SK-N-SH (cell line): Measurements from ENCODE around the gene SHISA5. TPM values are rescaled to one million over a fixed set of nuclear protein-coding genes. Genes with fewer than 3 reads are reported as not detected.
A peak's percentile ranks its signal among the peaks of the same experiment; 100 is the strongest.

Experiments
- CTCF ChIA-PET: fragments of 300-600, 350-600 bp; formaldehyde crosslinking; extraction: SDS; loops from one replicate; lab custom pipeline; 2021; lab: Yijun Ruan, JAX
- POLR2A ChIA-PET: fragments of 350-600 bp; sonication (Branson Sonifier 250); formaldehyde crosslinking; extraction: SDS; loops from one replicate; lab custom pipeline; 2020; ENCODE audit warnings: antibody characterized with exemption, inconsistent platforms; lab: Yijun Ruan, JAX
- DNase-seq: peaks from one replicate; pipeline ENCODE4 v3.0.0; 2012
- H2AFZ ChIP-seq: fragments of 200-600 bp; sonication (generic); 2 replicates; pipeline ENCODE4 v1.8.1; 2016; ENCODE audit warnings: antibody characterized with exemption, mild to moderate bottlenecking, low read depth
- H3F3A ChIP-seq: fragments of 200-600 bp; sonication (generic); replicated peaks from 2 replicates; pipeline ENCODE3; 2016; ENCODE audit warnings: antibody characterized with exemption, mild to moderate bottlenecking; ENCODE audit not compliant: insufficient read depth
- H3K27ac ChIP-seq, 2 experiments: fragments of 200-500 bp in 1 of 2; fragments of 200-600 bp in 1 of 2; sonication (Bioruptor generic) in 1 of 2; sonication (generic), shearing (Covaris generic) in 1 of 2; 2 replicates each; pipeline versions ENCODE4 v1.5.1 to v1.6.1; 2014 to 2016; ENCODE audit warnings: low read depth in 2 of 2, inconsistent platforms in 1 of 2, low read length in 1 of 2, mild to moderate bottlenecking in 1 of 2, mixed read lengths in 1 of 2
- H3K27me3 ChIP-seq: fragments of 200-600 bp; sonication (generic), shearing (Covaris generic); 2 replicates; pipeline ENCODE4 v1.6.1; 2016; ENCODE audit warnings: mixed run types; ENCODE audit not compliant: insufficient read depth
- H3K36me3 ChIP-seq, 2 experiments: fragments of 200-500 bp in 1 of 2; fragments of 200-600 bp in 1 of 2; sonication (Bioruptor generic) in 1 of 2; sonication (generic) in 1 of 2; replicated peaks in 1 of 2; 2 replicates each; pipeline versions ENCODE3 to v1.5.1; 2014 to 2016; ENCODE audit warnings: low read length in 1 of 2, mild to moderate bottlenecking in 1 of 2; ENCODE audit not compliant: insufficient read depth in 2 of 2, control insufficient read depth in 1 of 2
- H3K4me1 ChIP-seq, 2 experiments: fragments of 200-500 bp in 1 of 2; fragments of 200-600 bp in 1 of 2; sonication (Bioruptor generic) in 1 of 2; sonication (generic), shearing (Covaris generic) in 1 of 2; 2 replicates each; pipeline versions ENCODE4 v1.5.1 to v1.6.1; 2014 to 2016; ENCODE audit warnings: low read depth in 1 of 2, low read length in 1 of 2, mixed run types in 1 of 2; ENCODE audit not compliant: insufficient read depth in 2 of 2, control insufficient read depth in 1 of 2
- H3K4me2 ChIP-seq: fragments of 200-600 bp; sonication (generic), shearing (Covaris generic); 2 replicates; pipeline ENCODE4 v1.6.1; 2017; ENCODE audit warnings: mixed run types
- H3K4me3 ChIP-seq, 2 experiments: fragments of 200-500 bp in 1 of 2; fragments of 200-600 bp in 1 of 2; sonication (Bioruptor generic) in 1 of 2; sonication (generic), shearing (Covaris generic) in 1 of 2; 2 replicates each; pipeline versions ENCODE4 v1.5.1 to v1.8.1; 2014 to 2016; ENCODE audit warnings: low read depth in 2 of 2, inconsistent platforms in 1 of 2, low read length in 1 of 2, mild to moderate bottlenecking in 1 of 2, mixed read lengths in 1 of 2, moderate library complexity in 1 of 2
- H3K79me2 ChIP-seq: fragments of 200-600 bp; sonication (generic); 2 replicates; pipeline ENCODE4 v1.8.1; 2017; ENCODE audit warnings: mild to moderate bottlenecking; ENCODE audit not compliant: insufficient read depth
- H3K9ac ChIP-seq: fragments of 200-600 bp; sonication (generic); 2 replicates; pipeline ENCODE4 v1.6.1; 2017; ENCODE audit warnings: mixed run types
- H3K9me2 ChIP-seq: fragments of 200-600 bp; sonication (generic); 2 replicates; pipeline ENCODE4 v1.6.1; 2017; ENCODE audit warnings: mixed run types
- H3K9me3 ChIP-seq: fragments of 200-600 bp; sonication (generic); 2 replicates; pipeline ENCODE4 v1.6.1; 2017; ENCODE audit warnings: mixed run types, mild to moderate bottlenecking, moderate library complexity
- H4K20me1 ChIP-seq: fragments of 200-600 bp; sonication (generic); 2 replicates; pipeline ENCODE4 v1.6.1; 2017; ENCODE audit warnings: mild to moderate bottlenecking, mixed run types; ENCODE audit not compliant: insufficient read depth
- CHD2 ChIP-seq: fragments of 150-350 bp; IDR thresholded peaks from 2 replicates; pipeline ENCODE4 v1.6.1; 2018; ENCODE audit warnings: low read length; ENCODE audit not compliant: partially characterized antibody
- ELF1 ChIP-seq: IDR thresholded peaks from 2 replicates; pipeline ENCODE4 v1.4.0; 2012
- EZH2phosphoT487 ChIP-seq: fragments of 200-600 bp; sonication (generic); IDR thresholded peaks from 2 replicates; pipeline ENCODE4 v1.6.1; 2017; ENCODE audit warnings: low read depth, mixed run types, mild to moderate bottlenecking, antibody characterized with exemption, moderate library complexity, borderline replicate concordance
- FOSL2 ChIP-seq: IDR thresholded peaks from 2 replicates; pipeline ENCODE4 v1.4.0; 2012; ENCODE audit warnings: low read depth, mild to moderate bottlenecking, moderate library complexity, borderline replicate concordance
- FOXJ3 ChIP-seq: sonication (generic); formaldehyde crosslinking; IDR thresholded peaks from 2 replicates; pipeline ENCODE4 v1.5.1; 2020; ENCODE audit warnings: mild to moderate bottlenecking, missing genetic modification reagents
- FOXM1 ChIP-seq: IDR thresholded peaks from 2 replicates; pipeline ENCODE4 v1.4.0; 2012; ENCODE audit warnings: low read depth, mild to moderate bottlenecking
- GATA2 ChIP-seq: sonication (generic); formaldehyde crosslinking; IDR thresholded peaks from 2 replicates; pipeline ENCODE4 v1.5.0; 2020; ENCODE audit warnings: mild to moderate bottlenecking, missing genetic modification reagents
- IRF3 ChIP-seq: fragments of 150-350 bp; IDR thresholded peaks from 2 replicates; pipeline ENCODE4 v1.6.1; 2016; ENCODE audit warnings: mild to moderate bottlenecking, low read depth, low read length
- JUND ChIP-seq: IDR thresholded peaks from 2 replicates; pipeline ENCODE4 v1.4.0; 2012
- MEF2A ChIP-seq: IDR thresholded peaks from 2 replicates; pipeline ENCODE4 v1.4.0; 2012; ENCODE audit warnings: low read depth, borderline replicate concordance
- MXI1 ChIP-seq: IDR thresholded peaks from 2 replicates; pipeline ENCODE4 v1.6.1; 2012; ENCODE audit warnings: mild to moderate bottlenecking, low read depth, low read length, improper control_type of control experiment
- NRF1 ChIP-seq: IDR thresholded peaks from 2 replicates; pipeline ENCODE4 v1.6.1; 2012; ENCODE audit warnings: low read depth, mild to moderate bottlenecking, low read length
- POLR2AphosphoS5 ChIP-seq: IDR thresholded peaks from 2 replicates; pipeline ENCODE4 v1.6.1; 2012; ENCODE audit warnings: low read depth, low read length
- RAD21 ChIP-seq: IDR thresholded peaks from 2 replicates; pipeline ENCODE4 v1.6.1; 2012; ENCODE audit warnings: mild to moderate bottlenecking, low read length
- RFX5 ChIP-seq: IDR thresholded peaks from 2 replicates; pipeline ENCODE4 v1.6.1; 2012; ENCODE audit warnings: mild to moderate bottlenecking, improper control_type of control experiment, low read length
- RXRA ChIP-seq: IDR thresholded peaks from 2 replicates; pipeline ENCODE4 v1.4.0; 2012; ENCODE audit warnings: low read depth, mild to moderate bottlenecking, borderline replicate concordance
- TAF1 ChIP-seq: IDR thresholded peaks from 2 replicates; pipeline ENCODE4 v1.6.1; 2012; ENCODE audit warnings: low read depth, mild to moderate bottlenecking, low read length, moderate library complexity, borderline replicate concordance
- TCF12 ChIP-seq: IDR thresholded peaks from 2 replicates; pipeline ENCODE4 v1.4.0; 2012
- YY1 ChIP-seq: IDR thresholded peaks from 2 replicates; pipeline ENCODE4 v1.4.0; 2012; ENCODE audit warnings: low read depth, mild to moderate bottlenecking
- WGBS: methylation state at CpG from one replicate; pipeline ENCODE4 v1.1.6; 2017; ENCODE audit warnings: low lambda C conversion rate; 5-methylcytosine and 5-hydroxymethylcytosine counted together
- polyA plus RNA-seq, 3 experiments: library from polyadenylated mRNA; depleted of rRNA; stranded (reverse); fragments of >200 nt; gene quantifications; 2 replicates each; pipeline ENCODE4 v1.2.3, GENCODE V29; 2012
- TF ChIP-seq, protein P1 (sequence below): IDR thresholded peaks from 2 replicates; pipeline ENCODE4 v1.4.0; 2012; ENCODE audit warnings: low read depth
- TF ChIP-seq, protein P2 (sequence below): IDR thresholded peaks from 2 replicates; pipeline ENCODE4 v1.4.0; 2012; ENCODE audit warnings: low read depth, borderline replicate concordance

The SHISA5 gene
- polyA plus RNA-seq, 1 of the 3 experiments (the other 2 are of a cell fraction) = 194 TPM

GRCh38 chr3:48428088-48428571, 75.8 kb downstream of the SHISA5 start:
- Histone ChIP-seq H3K4me1 (peaks cover 7 to 49% of the 10 kb centered on the region in 2 experiments; a peak in 2 of 4 replicates), H3K9ac (peak overlapping the region; percentile 84), H2AFZ (no peak overlapping the region), H3K9me3 (no peaks in the 10 kb centered on the region), H3K4me3 (peak overlapping the region; percentile 73 to 79), H3K27ac (peak overlapping the region in 1 of 2 experiments; percentile 89; a peak in 1 of 4 replicates), H3F3A (no peaks in the 10 kb centered on the region), H4K20me1 (no peaks in the 10 kb centered on the region), H3K4me2 (peak overlapping the region; percentile 99), H3K79me2 (peaks cover 46% of the 10 kb centered on the region), H3K36me3 (peaks cover 1 to 13% of the 10 kb centered on the region in 2 experiments), H3K9me2 (no peaks in the 10 kb centered on the region), H3K27me3 (no peaks in the 10 kb centered on the region)
- DNase-seq = no peak
- ChIA-PET CTCF (interaction anchor here (0.8 to 13.2 kb wide), 4 partner anchors 11 to 234 kb away, joined by 3 to 399 read pairs (median 10); partner anchors contain the start of genes CCDC51 and TMA7), POLR2A (interaction anchor here (0.6 to 1.4 kb wide), 8 partner anchors 9 to 162 kb away, joined by 3 to 11 read pairs (median 4); partner anchors contain the start of genes ATRIP, CCDC51 and TMA7)
- TF ChIP-seq GATA2 (CRISPR knock-in tag) (no peak), FOXJ3 (CRISPR knock-in tag) (no peak), NRF1 (no peak), FOXM1 (no peak), RFX5 (no peak), CHD2 (no peak), MEF2A (no peak), EZH2phosphoT487 (no peak), TCF12 (no peak), YY1 (no peak), ELF1 (no peak), RAD21 (no peak), TAF1 (no peak), MXI1 (no peak), RXRA (no peak)
- TF ChIP-seq, protein P1, sequence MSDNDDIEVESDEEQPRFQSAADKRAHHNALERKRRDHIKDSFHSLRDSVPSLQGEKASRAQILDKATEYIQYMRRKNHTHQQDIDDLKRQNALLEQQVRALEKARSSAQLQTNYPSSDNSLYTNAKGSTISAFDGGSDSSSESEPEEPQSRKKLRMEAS = no peak
- WGBS = 51% methylated on average over 5 of the region's 7 CpGs

- Histone ChIP-seq H3K9me3 (no peaks in the 10 kb centered on the region), H3K9ac (no peak overlapping the region), H3K36me3 (peaks cover 0 to 8% of the 10 kb centered on the region in 2 experiments), H3K9me2 (no peaks in the 10 kb centered on the region), H3F3A (no peaks in the 10 kb centered on the region), H2AFZ (no peak overlapping the region), H3K27ac (no peak overlapping the region; a peak in 1 of 4 replicates), H3K27me3 (no peaks in the 10 kb centered on the region), H3K4me1 (peaks cover 7 to 47% of the 10 kb centered on the region in 2 experiments; a peak in 2 of 4 replicates), H4K20me1 (no peaks in the 10 kb centered on the region), H3K4me2 (peak overlapping the region; percentile 99), H3K4me3 (peak overlapping the region; percentile 73 to 79; a peak in 2 of 4 replicates), H3K79me2 (peaks cover 51% of the 10 kb centered on the region)
- WGBS = 97% methylated on average over 9 of the region's 9 CpGs
- POLR2A ChIA-PET = no interaction called here
- DNase-seq = no peak
- TF ChIP-seq FOSL2 (no peak), POLR2AphosphoS5 (no peak), RAD21 (no peak), JUND (no peak), YY1 (no peak), MEF2A (no peak), IRF3 (no peak), GATA2 (CRISPR knock-in tag) (no peak), TCF12 (no peak)
- TF ChIP-seq, protein P1 = no peak
- TF ChIP-seq, protein P2, sequence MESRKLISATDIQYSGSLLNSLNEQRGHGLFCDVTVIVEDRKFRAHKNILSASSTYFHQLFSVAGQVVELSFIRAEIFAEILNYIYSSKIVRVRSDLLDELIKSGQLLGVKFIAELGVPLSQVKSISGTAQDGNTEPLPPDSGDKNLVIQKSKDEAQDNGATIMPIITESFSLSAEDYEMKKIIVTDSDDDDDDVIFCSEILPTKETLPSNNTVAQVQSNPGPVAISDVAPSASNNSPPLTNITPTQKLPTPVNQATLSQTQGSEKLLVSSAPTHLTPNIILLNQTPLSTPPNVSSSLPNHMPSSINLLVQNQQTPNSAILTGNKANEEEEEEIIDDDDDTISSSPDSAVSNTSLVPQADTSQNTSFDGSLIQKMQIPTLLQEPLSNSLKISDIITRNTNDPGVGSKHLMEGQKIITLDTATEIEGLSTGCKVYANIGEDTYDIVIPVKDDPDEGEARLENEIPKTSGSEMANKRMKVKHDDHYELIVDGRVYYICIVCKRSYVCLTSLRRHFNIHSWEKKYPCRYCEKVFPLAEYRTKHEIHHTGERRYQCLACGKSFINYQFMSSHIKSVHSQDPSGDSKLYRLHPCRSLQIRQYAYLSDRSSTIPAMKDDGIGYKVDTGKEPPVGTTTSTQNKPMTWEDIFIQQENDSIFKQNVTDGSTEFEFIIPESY = no peak
- CTCF ChIA-PET = interaction anchor here (13.2 to 14.1 kb wide), 2 partner anchors 7 to 22 kb away, joined by 156 to 399 read pairs; no protein-coding TSS in a partner anchor
Measured at GRCh38 chr3:48427630-48427962, 76.4 kb downstream of the SHISA5 start.
